Mammary epithelial cell (primary cell): ENCODE measurements around the gene TMEM233.

Experiments
- CTCF ChIP-seq, 2 donors: IDR thresholded peaks in 1 of 2; conservative IDR thresholded peaks in 1 of 2; 2 replicates each; pipeline ENCODE4 v1.5.1; 2011 to 2012; ENCODE audit warnings: inconsistent platforms in 2 of 2, low read length in 2 of 2, mild to moderate bottlenecking in 2 of 2, control low read depth in 1 of 2, low read depth in 1 of 2; ENCODE audit not compliant: insufficient read depth in 1 of 2; ENCODE audit errors: extremely low read depth in 1 of 2
- EZH2 ChIP-seq: IDR thresholded peaks from 2 replicates; pipeline ENCODE4 v1.6.1; 2012; ENCODE audit warnings: low read length, inconsistent platforms, borderline replicate concordance

- no peak for TF ChIP-seq EZH2
- TF ChIP-seq CTCF (conservative IDR thresholded peaks at IDR 0.05 in 1 of 2, IDR thresholded peaks at IDR 0.05 in 1 of 2; ENCODE audit: extremely low read depth in 1 of 2, insufficient read depth in 1 of 2, low read depth in 1 of 2, low read length in 2 of 2): no peak
Observed at GRCh38 chr12:119661882-119662281, 68.3 kb downstream of the TMEM233 start.
